K562 (cell line): ENCODE measurements around the gene MKRN2OS. TPM values are rescaled to one million over a fixed set of nuclear protein-coding genes. Genes with fewer than 3 reads are reported as not detected.

ENCODE experiments used
- CBX1 ChIP-seq: sonication (generic); IDR thresholded peaks from 2 replicates; pipeline ENCODE4 v1.6.1; 2016; ENCODE audit warnings: antibody characterized with exemption, low read depth, mild to moderate bottlenecking
- CHD7 ChIP-seq: fragments of 200-600 bp; sonication (generic); IDR thresholded peaks from one replicate; pipeline ENCODE4 v1.6.1; 2012; ENCODE audit warnings: mild to moderate bottlenecking, low read depth, low read length, inconsistent platforms
- GTF3C2 ChIP-seq: IDR thresholded peaks from 3 replicates; pipeline ENCODE4 v1.6.1; 2011; ENCODE audit warnings: borderline replicate concordance, mild to moderate bottlenecking, moderate library complexity; ENCODE audit not compliant: insufficient read length; ENCODE audit errors: extremely low read depth
- HNRNPL ChIP-seq: fragments of 200-400 bp; formaldehyde crosslinking; IDR thresholded peaks from 2 replicates; pipeline ENCODE4 v1.6.1; 2017; ENCODE audit warnings: low read depth, mild to moderate bottlenecking, low read length
- MCM3 ChIP-seq: fragments of 450-650 bp; IDR thresholded peaks from 2 replicates; pipeline ENCODE4 v1.6.1; 2016
- MTA3 ChIP-seq: fragments of 450-650 bp; formaldehyde crosslinking; IDR thresholded peaks from 2 replicates; pipeline ENCODE4 v1.6.1; 2017; ENCODE audit warnings: mild to moderate bottlenecking, borderline replicate concordance
- NFYB ChIP-seq: IDR thresholded peaks from 2 replicates; pipeline ENCODE4 v1.6.1; 2011; ENCODE audit warnings: mild to moderate bottlenecking, moderate library complexity; ENCODE audit not compliant: insufficient read length; ENCODE audit errors: extremely low read depth
- NR1H2 ChIP-seq: sonication (generic); formaldehyde crosslinking; IDR thresholded peaks from 2 replicates; pipeline ENCODE4 v1.4.0; 2020; ENCODE audit warnings: mild to moderate bottlenecking, missing genetic modification reagents
- POLR3A ChIP-seq: IDR thresholded peaks from 2 replicates; pipeline ENCODE4 v1.6.1; 2011; ENCODE audit warnings: borderline replicate concordance, mild to moderate bottlenecking, moderate library complexity; ENCODE audit not compliant: insufficient read length, insufficient read depth; ENCODE audit errors: extremely low read depth
- SREBF1 ChIP-seq: fragments of 150-350 bp; IDR thresholded peaks from 2 replicates; pipeline ENCODE4 v1.6.1; 2014; ENCODE audit warnings: antibody characterized with exemption, low read depth, low read length, borderline replicate concordance
- ZNF354B ChIP-seq: fragments of 250-450 bp; sonication (Bioruptor Pico); IDR thresholded peaks from 2 replicates; pipeline ENCODE4 v1.4.0; 2020
- ZNF584 ChIP-seq: fragments of 200-800 bp; sonication (Bioruptor generic); IDR thresholded peaks from 2 replicates; pipeline ENCODE4 v1.6.1; 2016; ENCODE audit warnings: low read depth, mild to moderate bottlenecking, missing genetic modification characterization, missing compliant biosample characterization
- ZNF589 ChIP-seq: fragments of 200-800 bp; sonication (Bioruptor generic); IDR thresholded peaks from 2 replicates; pipeline ENCODE4 v1.6.1; 2016; ENCODE audit warnings: low read depth, missing genetic modification characterization, missing compliant biosample characterization
- polyA plus RNA-seq, 8 experiments: library from polyadenylated mRNA; depleted of rRNA in 4 of 8; stranded (reverse) in 5 of 8; unstranded in 3 of 8; fragments of >200 nt; fragmentation: Nextera tagmentation in 2 of 8; fragmentation: Illumina TruSeq in 1 of 8; extraction: Ambion mirVana in 2 of 8; extraction: Trizol in 1 of 8; gene quantifications; 2 replicates each; pipeline versions ENCODE4 v1.2.1 to v1.2.3, GENCODE V29; 2011 to 2014; ENCODE audit warnings: inconsistent platforms in 1 of 8, missing spikeins in 1 of 8
- total RNA-seq, 7 experiments: library from RNA; depleted of rRNA in 6 of 7; stranded (reverse); fragments of >200 nt in 6 of 7; fragmentation: Illumina TruSeq in 2 of 7; extraction: Trizol in 2 of 7; gene quantifications; 2 replicates each; pipeline versions ENCODE4 v1.2.1 to v1.2.3, GENCODE V29; 2011 to 2021; ENCODE audit warnings: low replicate concordance in 1 of 7

Gene MKRN2OS
- total and polyA plus RNA-seq, 9 of the 15 experiments (the other 6 are each of a cell fraction or from before 2014, with no cell fraction given): 0.11 to 0.27 (median 0.17) TPM; not detected in 6

GRCh38 chr3:12556690-12557472 is 11.6 kb upstream of the MKRN2OS start, which contains the start of gene MKRN2 (continued):
- TF ChIP-seq CHD7: no peak
- TF ChIP-seq NFYB: no peak
- 0 out of 2 replicates have a peak, but pooled peaks have one; percentile 32 for TF ChIP-seq SREBF1
- peak; percentile 86 for TF ChIP-seq HNRNPL
- TF ChIP-seq ZNF584 (CRISPR knock-in tag): peak; percentile 67; the same call in 1 of the 2 replicates
- TF ChIP-seq CBX1: peak; percentile 99
- TF ChIP-seq ZNF589 (CRISPR knock-in tag): peak; percentile 53; the same call in 1 of the 2 replicates
- peak; percentile 96 for TF ChIP-seq MTA3
- TF ChIP-seq GTF3C2: peak; percentile 3
- TF ChIP-seq ZNF354B: no peak
- no peak for TF ChIP-seq MCM3
- no peak for TF ChIP-seq POLR3A
- TF ChIP-seq NR1H2 (CRISPR knock-in tag): peak; percentile 48
